ENCODE measurements around the gene FAM81A.
"Not testable (repeated sequence)": the region's sequence is repeated elsewhere in the genome, so short reads cannot be mapped to it uniquely, and the experiment has no call there.

FAM81A gene

DNA sequence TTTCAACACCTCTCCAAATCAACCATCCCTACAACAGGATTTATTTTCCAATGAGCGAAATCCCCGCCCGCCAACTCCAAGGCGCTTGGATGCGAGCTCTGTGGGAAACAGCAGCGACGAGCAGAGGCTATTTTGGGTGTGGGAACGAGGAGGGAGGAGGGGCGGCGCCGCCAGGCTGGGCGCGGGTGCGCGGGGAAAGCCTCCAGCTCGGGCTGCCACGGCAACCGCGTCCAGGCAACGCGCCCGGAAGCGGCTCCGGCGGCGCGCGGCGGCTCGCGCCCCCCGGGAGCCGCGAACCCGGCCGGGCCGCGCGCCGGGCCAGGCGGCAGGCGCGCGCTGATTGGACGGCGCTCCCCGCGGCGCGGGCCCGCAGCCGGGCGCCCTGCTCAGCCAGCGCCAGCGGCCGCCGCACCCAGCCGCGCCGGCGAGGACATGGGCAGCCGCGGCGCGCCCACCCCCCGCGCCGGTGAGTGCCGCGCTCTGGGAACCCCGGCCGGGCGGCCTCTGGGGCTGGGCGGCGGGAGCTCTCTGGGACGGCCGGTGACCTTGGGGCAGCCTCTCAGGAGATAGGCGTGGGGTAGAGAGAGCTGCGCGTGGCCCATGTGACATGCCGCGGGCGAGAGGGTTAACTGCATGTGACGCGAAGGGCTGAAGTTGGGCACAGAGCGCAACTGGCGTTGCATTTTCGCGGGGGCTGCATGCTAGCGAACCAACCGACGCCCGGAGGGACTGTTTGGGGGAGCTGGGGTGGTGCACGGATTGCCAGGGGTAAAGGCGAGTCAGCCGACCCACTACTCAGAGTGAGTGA is at the start of gene FAM81A:
Gene FAM81A (plus strand): TSS at position 370 of the 808 bp plus-strand sequence. CDS start 20,441 bp downstream, outside the sequence.
- in situ Hi-C loops (cut with MboI; ENCODE audit: low sequenced_read_pairs), result no loop called here

DNA sequence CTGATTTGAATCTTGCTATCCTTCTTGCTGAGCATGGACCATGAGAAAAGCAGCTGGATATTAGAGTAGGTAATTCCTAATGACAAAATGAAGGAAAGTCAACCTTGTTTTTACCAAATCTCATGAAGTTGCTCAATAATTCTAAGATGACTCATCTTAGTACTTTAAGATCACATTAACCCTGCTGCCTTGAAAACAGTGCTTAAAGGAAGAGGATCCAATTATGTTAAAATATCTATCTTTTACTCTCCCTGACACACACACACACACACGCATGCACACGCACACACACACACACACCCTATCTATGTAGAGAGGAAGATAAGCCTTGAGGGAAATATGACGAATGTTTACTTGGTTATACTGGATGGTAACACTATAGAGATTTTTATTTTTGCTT is 49.3 kb upstream of the FAM81A start:
- in situ Hi-C loops (cut with MboI; ENCODE audit: low sequenced_read_pairs), result no loop called here

DNA sequence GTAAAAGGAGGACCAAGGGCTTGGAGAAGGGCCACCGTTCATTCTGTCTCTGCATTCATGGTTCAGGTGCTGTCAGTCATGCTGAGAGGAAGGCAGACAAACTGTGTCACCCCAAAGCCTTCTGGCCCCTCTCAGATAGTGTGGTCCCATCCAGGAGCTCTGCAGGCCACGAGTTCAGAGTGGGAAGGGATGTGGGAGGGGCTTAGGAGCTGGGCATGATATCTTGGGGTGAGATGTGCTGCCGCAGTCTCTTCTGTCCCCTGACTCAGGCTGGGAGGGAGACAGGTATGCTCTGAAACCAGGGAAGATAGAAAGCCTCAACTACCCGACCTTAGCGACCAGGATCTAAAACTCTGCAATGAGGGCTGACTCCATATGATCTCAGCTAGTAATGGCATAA is 45.7 kb upstream of the FAM81A start:
- in situ Hi-C loops (cut with MboI; ENCODE audit: low sequenced_read_pairs), result no loop called here

DNA sequence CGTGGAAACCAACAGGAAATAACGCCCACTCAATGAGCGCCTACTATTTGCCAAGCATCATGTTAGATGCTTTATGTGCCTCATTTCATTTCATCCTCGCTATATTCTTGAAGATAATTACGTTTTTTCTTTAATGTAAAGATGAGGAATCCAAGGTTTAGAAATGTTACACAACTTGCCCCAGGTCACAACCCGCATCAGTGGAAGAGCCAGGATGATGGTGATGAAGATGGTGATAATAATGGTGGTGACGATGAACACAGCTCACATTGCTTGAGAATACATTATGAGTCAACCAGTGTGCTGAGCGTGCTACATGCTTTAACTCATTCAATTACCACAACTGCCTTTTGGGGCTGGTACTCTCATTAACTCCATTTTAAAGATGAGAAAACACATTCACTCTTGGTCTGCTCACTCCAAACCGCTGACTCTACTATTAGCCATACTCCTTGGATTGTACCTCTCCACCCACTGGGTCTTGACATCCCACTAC is 43.8 kb upstream of the FAM81A start:
- in situ Hi-C loops (cut with MboI; ENCODE audit: low sequenced_read_pairs), result no loop called here

DNA sequence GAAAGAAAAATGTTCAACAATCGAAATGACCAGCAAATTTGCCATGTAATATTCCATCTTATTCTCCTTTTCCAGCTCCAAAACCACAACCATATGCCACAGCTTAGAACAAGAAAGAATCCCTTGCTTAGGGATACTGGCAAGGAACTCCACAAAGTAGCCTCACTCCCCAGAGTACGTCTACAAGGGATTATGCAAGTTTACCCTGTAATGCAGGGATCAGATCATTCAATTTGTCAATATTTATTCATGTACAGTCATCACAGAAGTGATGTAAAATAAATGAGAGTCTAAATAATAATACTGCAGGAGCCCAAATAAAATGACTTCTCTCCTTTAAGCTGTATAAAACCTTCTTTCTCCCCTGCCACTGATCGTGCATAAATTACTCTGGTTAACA is 41.8 kb upstream of the FAM81A start:
- in situ Hi-C loops (cut with MboI; ENCODE audit: low sequenced_read_pairs), result no loop called here

DNA sequence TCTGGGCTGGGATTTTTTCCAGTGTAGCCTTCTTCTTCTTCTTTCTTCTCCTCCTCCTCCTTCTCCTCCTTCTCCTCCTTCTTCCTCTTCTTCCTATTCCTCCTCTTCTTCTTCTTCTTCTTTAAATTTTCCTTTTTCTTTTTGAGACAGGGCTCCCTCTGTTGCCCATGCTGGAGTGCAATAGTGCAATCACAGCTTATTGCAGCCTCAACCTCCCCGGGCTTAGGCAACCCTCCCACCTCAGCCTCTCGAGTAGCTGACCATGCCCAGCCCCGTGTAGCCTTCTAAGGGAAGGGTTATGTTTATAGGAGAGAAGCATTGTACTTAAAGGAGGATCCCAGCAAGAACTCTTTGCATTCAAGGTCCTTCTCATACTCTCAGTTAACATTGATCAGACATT is 41.3 kb upstream of the FAM81A start:
- in situ Hi-C loops (cut with MboI; ENCODE audit: low sequenced_read_pairs), result no loop called here

DNA sequence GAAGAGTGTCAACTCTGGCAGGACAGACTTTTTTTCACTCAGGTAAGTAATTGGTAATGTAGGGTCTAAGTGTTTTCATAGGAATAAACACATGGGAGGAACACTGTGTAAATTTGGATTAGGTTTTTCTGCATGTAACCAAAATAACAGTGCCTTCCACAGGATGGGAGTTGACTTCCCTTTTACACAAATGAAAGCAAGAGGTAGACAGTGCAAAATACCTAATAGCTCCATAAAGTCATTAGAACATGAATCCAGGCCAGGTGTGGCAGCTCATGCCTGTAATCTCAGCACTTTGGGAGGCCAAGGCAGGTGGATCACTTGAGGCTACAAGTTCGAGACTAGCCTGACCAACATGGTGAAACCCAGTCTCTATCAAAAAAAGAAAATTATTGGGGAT is 39.8 kb upstream of the FAM81A start:
- in situ Hi-C loops (cut with MboI; ENCODE audit: low sequenced_read_pairs), result no loop called here

DNA sequence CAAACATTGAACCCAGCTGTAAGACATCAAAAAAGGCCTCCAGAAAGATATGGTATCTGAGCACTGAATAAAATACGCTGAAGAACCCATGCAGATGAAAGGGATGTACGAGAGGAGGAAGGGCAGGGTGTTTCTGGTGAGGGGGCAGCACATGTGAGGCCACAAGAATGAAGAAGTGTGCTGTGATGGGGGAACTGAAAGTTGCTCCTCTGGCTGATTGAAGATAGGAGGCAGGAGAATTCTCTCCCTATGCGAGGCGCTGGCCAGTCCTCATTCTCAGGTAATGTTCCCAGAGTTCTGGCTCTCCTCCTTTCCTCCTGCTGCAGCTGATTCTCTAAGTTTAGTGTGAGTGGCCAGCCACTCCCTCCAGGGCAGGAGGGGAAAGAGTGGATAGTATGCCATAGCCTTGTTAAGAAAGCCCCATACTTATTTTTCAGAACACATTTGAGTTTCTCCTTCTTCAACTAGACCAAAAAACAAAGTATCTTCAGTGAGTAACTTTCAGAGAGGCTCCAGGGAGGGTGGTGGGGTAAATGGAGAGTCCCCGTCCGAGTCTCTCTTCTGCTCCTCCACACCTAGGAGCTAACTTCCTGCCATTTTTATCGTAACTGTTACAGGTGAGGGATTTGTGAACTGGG is 38.4 kb upstream of the FAM81A start:
- in situ Hi-C loops (cut with MboI; ENCODE audit: low sequenced_read_pairs), result no loop called here

DNA sequence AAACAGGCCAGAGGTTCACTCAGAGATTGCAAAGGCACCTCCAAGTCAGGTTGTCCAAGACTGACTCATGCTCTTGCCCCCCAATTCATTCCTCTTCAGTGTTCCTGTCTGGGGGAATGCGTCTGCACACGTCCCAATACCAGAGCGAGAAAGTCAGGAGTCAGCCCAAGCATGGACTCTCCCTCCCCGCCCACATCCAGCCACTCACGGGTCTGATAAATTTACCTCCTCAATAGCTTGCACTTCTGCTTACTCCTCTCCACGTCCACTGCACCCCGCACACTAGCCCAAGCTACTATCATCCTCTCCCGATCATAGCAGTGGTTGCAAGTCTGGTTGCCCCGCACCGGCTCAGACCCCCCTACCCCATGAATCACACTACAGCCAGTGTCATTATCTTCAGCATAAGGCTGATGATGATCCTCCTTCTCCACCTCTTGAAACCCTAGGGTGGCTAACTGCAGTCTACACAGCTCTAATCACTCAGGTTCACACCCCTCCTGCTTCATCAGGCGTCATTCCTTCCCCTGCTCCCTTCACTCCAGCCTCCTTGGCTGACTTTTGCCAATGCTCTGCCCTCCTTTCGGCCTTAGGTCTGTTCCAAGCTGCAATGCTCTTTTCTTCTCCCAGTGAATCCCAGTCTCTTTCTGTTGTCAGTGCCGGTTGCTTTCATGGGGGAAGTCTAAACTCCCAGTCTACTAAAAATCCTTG is 37.7 kb upstream of the FAM81A start:
- in situ Hi-C loops (cut with MboI; ENCODE audit: low sequenced_read_pairs), result no loop called here

DNA sequence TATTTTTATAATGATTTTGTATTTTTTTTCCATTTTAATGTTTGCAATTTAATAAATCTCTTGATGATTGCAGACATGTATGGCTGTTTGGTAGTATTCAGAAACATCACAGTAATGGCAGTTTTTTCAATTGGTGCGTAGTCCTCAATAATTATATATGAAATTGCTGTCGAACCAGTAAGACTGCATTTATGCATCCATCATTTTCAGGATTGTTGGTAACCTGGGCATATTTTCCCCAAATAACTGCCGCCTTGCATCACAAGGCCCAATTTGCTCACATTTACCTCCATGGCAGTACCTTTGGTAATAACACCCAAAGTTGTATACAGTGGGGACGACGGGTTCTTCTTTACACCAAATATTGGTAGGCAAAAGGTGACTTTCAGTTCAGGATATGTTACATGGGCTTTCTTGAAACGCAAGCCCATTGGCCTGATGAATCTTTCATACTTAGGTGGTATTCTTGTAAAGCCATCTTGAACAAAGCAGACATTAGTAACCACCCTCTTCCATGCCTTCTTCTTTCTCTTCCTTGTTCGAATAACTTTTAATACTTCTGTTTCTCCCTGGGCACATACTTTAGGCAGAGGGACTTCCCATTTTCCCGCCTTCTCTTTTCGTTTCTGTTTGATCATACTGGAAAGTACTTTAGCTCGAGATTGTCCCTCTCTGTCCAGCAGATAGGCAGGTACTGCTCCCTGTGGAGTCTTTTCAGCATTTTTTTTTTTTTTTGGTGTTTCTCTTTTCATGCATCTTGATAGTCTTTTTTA is 36.7 kb upstream of the FAM81A start:
- in situ Hi-C loops (cut with MboI; ENCODE audit: low sequenced_read_pairs), result not testable (repeated sequence)

DNA sequence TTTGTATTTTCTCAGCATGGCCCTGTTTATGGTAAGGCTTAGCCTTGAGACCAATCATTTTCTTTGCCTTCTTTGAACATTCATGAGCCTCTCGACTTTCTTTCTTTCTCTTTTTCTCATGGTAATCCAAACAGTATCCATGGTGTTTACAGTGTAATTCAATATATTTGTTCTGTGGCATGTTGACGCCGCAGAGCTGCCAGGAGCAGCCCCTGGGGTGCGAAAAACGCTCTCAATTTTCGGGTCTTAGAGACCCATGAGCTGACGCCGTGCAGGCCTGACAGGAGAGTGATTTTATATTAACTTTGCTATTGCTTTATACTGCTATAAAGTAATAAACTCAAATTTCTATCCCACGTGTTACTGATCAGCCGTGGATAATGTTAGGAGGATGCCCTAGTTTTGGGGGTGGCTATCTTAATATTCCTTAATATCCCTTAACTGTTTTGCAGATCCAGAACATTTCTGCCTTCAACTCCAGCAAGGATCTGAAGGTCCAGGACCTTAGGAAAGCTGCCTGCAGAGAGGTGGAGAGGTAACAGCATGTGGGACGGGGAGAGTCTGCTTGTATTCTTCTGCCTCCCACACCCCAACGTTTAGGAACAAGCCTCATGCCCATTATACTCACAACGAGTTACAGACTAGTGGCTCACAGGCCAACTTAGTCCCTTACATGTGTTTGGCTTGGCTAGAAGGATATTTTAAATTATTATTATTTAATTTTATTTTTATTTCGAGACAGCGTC is 36.0 kb upstream of the FAM81A start:
- in situ Hi-C loops (cut with MboI; ENCODE audit: low sequenced_read_pairs), result no loop called here

DNA sequence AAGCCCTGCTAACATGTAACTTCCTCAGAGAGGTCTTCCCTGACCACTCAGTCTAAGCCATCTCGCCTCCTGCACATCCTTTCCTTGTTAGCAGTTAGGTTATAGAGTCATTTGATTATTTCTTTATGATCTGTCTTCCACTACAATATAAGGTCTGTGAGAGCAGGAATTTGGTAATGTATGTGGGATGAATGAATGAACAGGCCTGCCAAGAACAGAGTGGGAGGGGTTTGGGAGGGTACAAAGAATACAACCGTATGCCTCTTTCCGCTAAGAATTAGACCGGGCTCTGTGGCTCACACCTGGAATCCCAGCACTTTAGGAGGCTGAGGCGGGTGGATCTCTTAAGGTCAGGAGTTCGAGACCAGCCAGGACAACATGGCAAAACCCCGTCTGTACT is 32.9 kb upstream of the FAM81A start:
- in situ Hi-C loops (cut with MboI; ENCODE audit: low sequenced_read_pairs), result no loop called here

DNA sequence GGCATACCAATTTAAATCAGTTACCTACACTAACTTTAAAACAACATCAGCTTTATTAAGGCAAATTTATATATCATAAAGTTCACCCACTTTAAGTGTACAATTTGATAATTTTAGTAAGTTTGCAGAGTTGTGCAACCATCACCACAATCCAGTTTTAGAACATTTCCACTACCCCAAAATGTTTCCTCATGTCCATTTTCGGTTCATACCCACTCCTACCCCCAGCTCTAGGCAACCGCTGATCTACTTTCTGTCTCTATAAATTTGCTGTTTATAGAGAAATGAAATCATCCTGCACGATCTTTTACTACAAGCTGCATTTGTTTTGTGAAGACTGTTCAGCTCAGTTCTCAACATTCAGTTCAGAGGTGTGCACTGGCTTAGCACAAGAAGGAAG is 31.5 kb upstream of the FAM81A start:
- in situ Hi-C loops (cut with MboI; ENCODE audit: low sequenced_read_pairs), result no loop called here

DNA sequence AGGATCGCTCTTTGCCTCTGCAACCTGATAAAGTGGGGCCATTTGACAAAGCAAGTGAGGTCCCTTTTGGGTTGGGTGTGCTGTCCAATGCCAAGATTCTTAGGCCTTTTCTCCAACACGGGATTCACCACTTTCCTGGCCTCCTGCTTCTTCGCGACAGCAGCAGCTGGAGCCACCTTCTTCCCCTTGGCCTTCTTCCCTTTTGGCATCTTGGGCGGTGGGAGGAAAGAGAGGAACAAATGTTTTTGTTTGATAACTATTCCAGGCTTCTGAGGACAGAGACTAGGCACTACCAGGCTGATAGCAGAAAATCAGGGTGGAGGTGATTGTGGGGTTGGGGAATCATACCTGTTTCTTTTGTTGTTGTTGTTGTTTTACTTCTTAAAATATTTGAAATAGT is 30.0 kb upstream of the FAM81A start:
- in situ Hi-C loops (cut with MboI; ENCODE audit: low sequenced_read_pairs), result no loop called here

DNA sequence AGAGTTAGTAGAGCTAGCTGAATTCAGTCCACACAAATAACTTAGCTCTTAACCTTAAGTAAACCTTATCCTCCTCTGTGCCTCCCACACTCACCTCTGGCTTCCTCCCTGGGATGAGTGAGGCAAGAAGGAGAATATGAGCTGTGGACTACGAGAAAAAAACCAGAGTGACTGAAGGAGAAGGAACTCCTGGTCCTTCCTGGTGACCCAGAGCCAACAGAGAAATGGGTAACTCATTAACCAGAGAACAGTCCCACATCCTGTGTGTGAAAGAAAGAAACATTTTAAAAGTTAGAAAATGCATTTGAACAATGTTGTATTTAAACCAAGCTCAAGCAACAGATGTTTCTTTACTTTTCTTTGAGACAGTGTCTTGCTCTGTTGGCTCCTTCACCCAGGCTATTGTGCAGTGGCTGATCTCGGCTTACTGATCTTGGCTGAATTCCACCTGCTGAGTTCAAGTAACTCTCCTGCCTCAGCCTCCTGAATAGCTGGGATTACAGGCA is 27.5 kb upstream of the FAM81A start:
- in situ Hi-C loops (cut with MboI; ENCODE audit: low sequenced_read_pairs), result no loop called here

DNA sequence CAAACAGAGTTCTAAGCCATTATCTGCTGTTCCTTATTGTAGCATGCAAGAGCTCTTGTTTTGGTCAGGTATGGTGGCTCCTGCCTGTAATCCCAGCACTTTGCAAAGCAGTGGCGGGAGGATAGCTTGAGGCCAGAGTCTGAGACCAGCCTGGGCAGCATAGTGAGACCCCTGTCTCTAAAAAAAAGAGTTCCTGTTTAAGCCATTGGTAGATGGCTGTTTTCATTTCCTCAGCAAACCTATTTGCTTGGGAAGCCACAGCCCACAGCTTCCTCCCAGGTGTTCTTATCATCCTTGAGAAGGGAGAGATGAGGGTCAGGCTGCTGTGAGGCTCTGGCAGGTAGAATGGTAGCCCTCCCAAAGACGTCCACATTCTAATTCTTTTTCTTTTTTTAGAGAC is 24.4 kb upstream of the FAM81A start:
- in situ Hi-C loops (cut with MboI; ENCODE audit: low sequenced_read_pairs), result no loop called here

DNA sequence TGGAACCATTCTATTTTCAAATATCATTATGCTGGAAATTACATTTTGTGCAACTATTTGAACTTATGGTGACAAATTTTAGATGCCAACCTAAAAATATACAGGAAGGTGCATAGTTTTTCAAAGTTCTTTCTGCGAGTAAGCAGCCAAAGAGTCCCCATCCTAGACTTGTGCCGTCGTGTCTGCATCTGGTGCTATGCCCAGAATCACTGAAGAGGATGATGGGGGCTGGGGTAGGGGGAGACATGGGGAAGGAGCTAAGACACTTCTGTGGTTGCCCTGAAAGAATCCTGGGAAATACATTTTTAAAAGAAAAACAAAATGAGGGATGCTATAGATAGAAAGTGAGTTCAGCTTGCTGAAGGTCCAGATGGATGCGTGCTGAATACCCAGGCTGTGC is 21.2 kb upstream of the FAM81A start:
- in situ Hi-C loops (cut with MboI; ENCODE audit: low sequenced_read_pairs), result no loop called here

DNA sequence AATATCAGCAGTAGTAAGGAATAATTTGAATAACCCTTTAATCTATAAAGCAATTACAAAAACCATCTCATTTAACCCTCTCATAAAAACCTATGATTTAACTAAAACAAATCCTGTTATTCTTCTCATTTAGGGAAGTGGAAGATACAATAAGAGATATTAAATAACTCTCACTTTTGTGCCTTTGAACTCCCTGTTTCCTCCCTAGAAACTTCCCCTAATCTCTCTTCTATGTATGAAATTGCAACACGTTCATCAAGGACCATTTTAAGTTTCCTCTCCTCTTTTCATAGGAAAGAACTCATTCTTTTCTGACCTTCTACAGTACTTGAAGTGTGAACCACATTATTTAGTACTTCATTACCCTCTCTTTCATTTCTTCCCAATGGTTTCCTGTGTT is 18.8 kb upstream of the FAM81A start:
- in situ Hi-C loops (cut with MboI; ENCODE audit: low sequenced_read_pairs), result no loop called here

DNA sequence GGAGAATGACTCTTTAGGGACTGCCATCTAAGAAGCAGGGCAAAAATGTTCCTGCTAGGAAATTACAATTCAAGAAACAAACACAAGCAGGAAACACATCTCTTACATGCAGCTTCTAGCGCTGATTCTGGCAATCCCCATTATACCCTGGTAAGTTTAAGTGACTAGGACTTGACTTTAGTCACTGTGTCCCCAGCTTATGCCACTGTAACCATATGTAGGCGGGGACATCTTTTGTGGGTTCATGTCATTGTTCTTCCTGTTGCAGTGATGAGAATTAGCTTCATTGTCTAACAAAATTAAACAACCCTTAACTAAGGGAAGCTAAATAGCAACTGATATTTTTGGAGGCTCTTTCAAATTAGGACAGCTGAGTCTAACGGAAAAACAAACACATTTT is 17.9 kb upstream of the FAM81A start:
- in situ Hi-C loops (cut with MboI; ENCODE audit: low sequenced_read_pairs), result no loop called here

DNA sequence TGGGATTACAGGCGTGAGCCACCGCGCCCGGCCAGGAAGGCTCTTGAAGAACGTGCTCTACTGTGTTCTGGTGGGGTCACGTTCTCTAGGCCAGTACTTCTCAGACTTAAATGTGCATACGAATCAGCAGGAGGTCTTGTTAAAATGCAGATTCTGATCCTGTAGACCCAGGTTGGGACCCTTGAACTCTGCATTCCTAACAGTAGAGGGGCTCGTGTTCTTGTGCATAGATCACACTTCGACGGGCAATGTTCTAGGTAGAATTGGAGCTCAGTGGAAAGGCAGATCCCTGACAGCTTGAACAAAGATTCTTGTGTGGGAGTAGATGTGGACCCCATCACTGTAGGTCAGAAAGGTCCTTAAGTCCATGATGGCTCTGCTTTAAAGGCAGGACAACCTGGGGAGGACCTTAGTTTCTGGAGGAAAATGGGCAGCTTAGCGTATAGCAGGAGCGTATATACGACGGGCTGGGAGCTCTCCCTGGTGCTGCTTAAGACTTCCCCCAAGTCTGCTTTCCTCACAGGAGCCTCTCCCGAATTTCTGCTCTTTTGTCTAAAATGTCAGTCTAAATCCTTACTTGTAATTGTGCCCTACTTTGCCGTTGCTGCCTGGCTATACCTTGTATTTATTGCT is 16.9 kb upstream of the FAM81A start:
- in situ Hi-C loops (cut with MboI; ENCODE audit: low sequenced_read_pairs), result no loop called here
